SJCRH30 (cell line): ENCODE results near the gene PTGIS. TPM values are rescaled to one million over a fixed set of nuclear protein-coding genes. Genes with fewer than 3 reads are reported as not detected.
"Not testable (repeated sequence)": the region's sequence is repeated elsewhere in the genome, so short reads cannot be mapped to it uniquely, and the experiment has no call there.

Experiments
- DNase-seq, 2 experiments: peaks; one replicate each; pipeline ENCODE4 v3.0.0-alpha.2; 2015 to 2020
- H3K27ac ChIP-seq: fragments of 250-450 bp; sonication (Bioruptor Pico); 2 replicates; pipeline ENCODE4 v1.5.1; 2020; ENCODE audit warnings: mild to moderate bottlenecking, moderate library complexity
- H3K27me3 ChIP-seq: fragments of 250-450 bp; sonication (Bioruptor Pico); 2 replicates; pipeline ENCODE4 v1.5.1; 2020; ENCODE audit warnings: mild to moderate bottlenecking, moderate library complexity
- H3K36me3 ChIP-seq: fragments of 250-450 bp; sonication (Bioruptor Pico); 2 replicates; pipeline ENCODE4 v1.5.1; 2020; ENCODE audit warnings: mild to moderate bottlenecking, moderate library complexity
- H3K4me1 ChIP-seq: fragments of 250-450 bp; sonication (Bioruptor Pico); 2 replicates; pipeline ENCODE4 v1.5.1; 2020; ENCODE audit warnings: mild to moderate bottlenecking, moderate library complexity
- H3K4me3 ChIP-seq: fragments of 250-450 bp; sonication (Bioruptor Pico); 2 replicates; pipeline ENCODE4 v1.5.1; 2020; ENCODE audit warnings: mild to moderate bottlenecking, moderate library complexity
- H3K9me3 ChIP-seq: fragments of 250-450 bp; sonication (Bioruptor Pico); replicated peaks from 2 replicates; pipeline ENCODE4 v1.5.1; 2020; ENCODE audit warnings: mild to moderate bottlenecking, moderate library complexity
- total RNA-seq: library from RNA; depleted of rRNA; stranded (reverse); fragments of >200 nt; shearing (Covaris generic); gene quantifications from 2 replicates; pipeline ENCODE4 v1.2.3, GENCODE V29; 2014

PTGIS gene
- total RNA-seq, 1 experiment from 2014 or later = 0.28 TPM

DNA sequence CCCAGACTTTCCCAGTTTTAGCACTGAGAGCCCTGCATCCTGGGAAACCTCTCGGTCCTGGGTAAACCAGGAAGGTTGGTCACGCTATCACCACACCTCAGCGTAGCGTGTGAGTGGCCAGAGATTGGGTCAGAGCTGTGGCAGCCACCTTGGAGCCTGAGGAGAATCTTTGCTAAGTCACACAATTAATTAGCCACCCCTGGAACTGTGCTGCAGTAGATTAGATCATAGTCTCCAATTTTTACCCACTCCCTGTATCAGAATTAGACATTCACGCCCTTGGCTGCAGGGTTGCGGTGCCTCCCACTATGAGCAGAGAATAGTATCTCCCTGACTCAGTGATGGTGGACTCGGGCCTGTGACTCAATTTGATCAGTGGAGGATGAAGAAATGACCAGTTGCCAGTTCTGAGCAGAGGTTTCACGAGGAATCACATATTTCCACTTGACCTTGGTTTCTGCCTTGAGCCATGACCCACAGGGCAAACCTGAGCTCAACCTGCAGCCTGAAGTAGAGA is 6.0 kb upstream of the PTGIS start:
- no peaks in the 10 kb centered on the region for H3K27me3 ChIP-seq
- H3K36me3 ChIP-seq = no peaks in the 10 kb centered on the region
- no peak overlapping the region for H3K4me3 ChIP-seq
- no peak for DNase-seq
- peaks cover 67% of the 10 kb centered on the region for H3K4me1 ChIP-seq
- H3K9me3 ChIP-seq = peaks cover 5% of the 10 kb centered on the region; the same call in 1 of the 2 replicates
- no peak overlapping the region for H3K27ac ChIP-seq

DNA sequence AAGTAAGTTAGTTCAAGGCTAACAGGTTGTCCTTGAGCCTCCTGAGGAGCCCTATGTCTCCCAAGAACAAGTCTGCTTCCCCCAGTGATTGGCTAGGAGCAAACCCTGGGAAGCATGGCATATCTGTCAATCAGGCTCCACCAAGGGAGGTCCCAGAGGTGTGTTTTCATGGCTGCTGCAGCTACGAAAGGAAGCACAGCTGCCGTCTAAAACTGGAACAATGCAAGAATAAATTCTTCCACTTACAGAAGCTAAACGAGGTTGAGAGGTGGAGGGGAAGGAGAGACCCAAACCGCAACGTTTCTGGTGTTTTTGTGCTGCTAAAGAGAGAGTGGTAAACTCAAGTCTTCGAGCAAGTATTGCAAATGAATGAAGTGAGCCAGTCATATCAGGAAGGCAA is 4.9 kb upstream of the PTGIS start:
- peaks cover 64% of the 10 kb centered on the region for H3K4me1 ChIP-seq
- H3K36me3 ChIP-seq = no peaks in the 10 kb centered on the region
- H3K27ac ChIP-seq = peak overlapping the region; percentile 26; the same call in 1 of the 2 replicates
- H3K4me3 ChIP-seq = no peak overlapping the region
- H3K9me3 ChIP-seq = peaks cover 5% of the 10 kb centered on the region; the same call in 1 of the 2 replicates
- DNase-seq = peak in 1 of 2 experiments; percentile 63
- H3K27me3 ChIP-seq = no peaks in the 10 kb centered on the region

DNA sequence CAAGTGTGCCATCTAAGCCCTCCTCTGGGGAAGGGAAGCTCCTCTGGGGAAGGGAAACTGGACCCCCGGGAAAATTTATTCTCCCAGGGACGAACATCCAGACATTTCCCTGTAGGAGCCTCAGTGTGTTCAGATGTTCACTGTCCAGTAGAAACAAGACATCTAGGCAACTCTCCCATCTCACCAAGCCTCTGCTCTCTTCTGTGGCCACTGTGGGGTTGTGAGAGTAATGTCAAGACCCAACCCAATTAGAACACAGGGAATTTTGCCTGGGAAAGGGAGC is 3.6 kb upstream of the PTGIS start:
- Histone ChIP-seq H3K36me3 (no peaks in the 10 kb centered on the region), H3K4me3 (no peak overlapping the region), H3K27ac (no peak overlapping the region), H3K9me3 (peaks cover 3% of the 10 kb centered on the region; the same call in 1 of the 2 replicates), H3K27me3 (no peaks in the 10 kb centered on the region), H3K4me1 (peaks cover 63% of the 10 kb centered on the region)
- no peak for DNase-seq

DNA sequence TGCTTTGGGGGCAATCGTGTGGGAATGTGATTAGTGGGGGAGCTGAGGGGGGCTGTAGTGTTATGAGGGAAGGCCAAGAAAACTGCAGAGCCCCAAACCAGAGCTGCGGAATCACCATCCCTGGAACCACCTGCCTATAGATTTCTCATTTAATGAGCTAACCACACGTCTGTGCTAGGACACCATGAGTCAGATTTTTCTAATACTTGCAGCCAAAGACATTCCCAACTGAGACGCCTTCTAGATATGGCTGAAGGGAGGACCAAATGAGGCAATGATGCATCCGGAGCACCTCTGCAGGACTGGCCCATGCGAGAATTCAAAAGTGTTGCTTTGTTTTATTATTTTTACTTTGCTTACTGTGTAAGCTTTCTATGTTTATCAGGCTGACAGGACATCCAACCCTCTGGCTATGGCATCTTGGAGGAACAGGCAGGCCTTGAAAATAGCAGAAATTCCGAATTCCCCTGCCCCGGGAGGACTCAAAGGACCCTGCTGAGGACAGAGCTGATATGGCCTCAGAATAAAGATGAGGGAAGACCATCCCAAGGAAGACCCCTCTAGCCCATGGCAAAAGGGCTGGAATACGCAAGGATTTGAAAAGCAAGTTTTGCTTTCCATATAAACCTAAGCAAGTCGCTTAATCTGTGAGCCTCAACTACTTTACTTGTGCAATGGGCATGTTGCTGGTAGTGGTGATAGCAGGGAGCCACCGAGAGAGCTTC is 3.1 kb upstream of the PTGIS start:
- Histone ChIP-seq H3K4me3 (no peak overlapping the region), H3K9me3 (no peaks in the 10 kb centered on the region), H3K27me3 (no peaks in the 10 kb centered on the region), H3K4me1 (peaks cover 58% of the 10 kb centered on the region), H3K36me3 (no peaks in the 10 kb centered on the region), H3K27ac (peak overlapping the region; percentile 21)
- peak; percentile 63 to 78 for DNase-seq

DNA sequence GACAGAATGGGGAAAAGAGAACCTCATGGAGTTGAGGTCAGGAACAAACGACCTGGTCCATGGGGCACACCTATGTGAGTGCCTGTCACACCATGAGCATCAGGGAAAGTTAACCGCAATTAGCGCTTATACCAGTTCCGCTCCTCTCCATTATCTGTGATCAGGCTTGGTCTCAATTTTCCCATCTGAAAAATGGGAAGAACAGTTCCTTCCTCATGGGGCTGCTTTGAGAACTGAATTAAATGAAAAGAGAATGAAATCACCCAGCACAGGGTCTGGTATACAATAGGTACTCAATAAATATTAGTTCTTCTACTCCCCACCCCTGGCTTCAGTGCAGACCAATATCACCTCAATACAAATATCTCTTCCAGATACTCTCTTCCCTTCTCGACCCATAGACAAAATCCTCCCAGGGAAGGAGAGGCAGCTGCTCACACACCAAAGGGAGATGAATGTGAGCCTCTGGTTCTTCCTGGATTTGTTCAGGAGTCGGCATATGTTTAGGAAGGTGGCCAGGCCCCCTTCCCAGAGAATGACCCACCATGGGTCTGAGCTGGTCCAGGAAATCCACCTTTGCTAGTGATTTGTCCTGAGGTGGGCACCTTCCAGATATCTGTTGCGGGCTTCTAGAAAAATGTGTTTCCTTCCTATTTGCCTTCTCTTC is 2.4 kb upstream of the PTGIS start:
- no peak overlapping the region for H3K4me3 ChIP-seq
- H3K27ac ChIP-seq = peak overlapping the region; percentile 21
- peak in 1 of 2 experiments; percentile 56 for DNase-seq
- H3K9me3 ChIP-seq = no peaks in the 10 kb centered on the region
- H3K4me1 ChIP-seq = peaks cover 51% of the 10 kb centered on the region
- no peaks in the 10 kb centered on the region for H3K27me3 ChIP-seq
- no peaks in the 10 kb centered on the region for H3K36me3 ChIP-seq

DNA sequence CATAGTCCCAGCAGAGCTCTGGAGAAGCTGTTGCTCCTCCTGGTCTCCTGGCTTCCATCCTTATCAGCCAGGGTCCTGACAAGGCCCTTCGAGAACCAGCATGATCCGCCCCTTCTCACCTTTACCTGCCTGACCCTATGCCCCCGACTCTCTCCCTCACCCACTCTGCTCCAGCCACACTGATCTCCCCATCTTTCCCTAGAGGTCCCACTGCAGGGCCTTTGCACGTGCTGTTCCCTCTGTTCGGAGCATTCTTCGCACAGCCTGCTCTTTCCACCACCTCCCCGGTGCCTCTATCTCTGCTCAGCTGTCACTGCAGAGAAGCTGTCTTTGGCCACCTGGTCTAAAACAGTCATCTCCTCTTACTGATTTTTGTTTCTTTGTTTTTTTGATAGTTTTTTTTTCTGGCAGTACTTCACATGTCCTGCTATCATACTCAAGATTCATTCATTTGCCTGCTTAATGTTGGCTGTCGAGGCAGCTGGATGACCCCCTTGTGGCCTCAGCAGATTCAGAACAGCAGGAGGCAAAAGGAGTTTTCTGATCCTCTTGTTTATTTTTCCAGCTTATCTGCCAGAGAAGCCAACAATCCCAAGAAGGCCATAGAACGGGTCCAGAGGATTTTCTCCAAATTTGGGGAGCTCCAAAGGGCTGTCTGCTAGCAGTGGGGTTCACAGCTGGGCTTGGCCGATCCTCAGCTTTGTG is 1.6 kb upstream of the PTGIS start:
- Histone ChIP-seq H3K27me3 (no peaks in the 10 kb centered on the region), H3K4me1 (peaks cover 47% of the 10 kb centered on the region), H3K36me3 (no peaks in the 10 kb centered on the region), H3K27ac (peak overlapping the region; percentile 21; the same call in 1 of the 2 replicates), H3K4me3 (no peak overlapping the region), H3K9me3 (no peaks in the 10 kb centered on the region)
- DNase-seq = peak; percentile 79 to 88

DNA sequence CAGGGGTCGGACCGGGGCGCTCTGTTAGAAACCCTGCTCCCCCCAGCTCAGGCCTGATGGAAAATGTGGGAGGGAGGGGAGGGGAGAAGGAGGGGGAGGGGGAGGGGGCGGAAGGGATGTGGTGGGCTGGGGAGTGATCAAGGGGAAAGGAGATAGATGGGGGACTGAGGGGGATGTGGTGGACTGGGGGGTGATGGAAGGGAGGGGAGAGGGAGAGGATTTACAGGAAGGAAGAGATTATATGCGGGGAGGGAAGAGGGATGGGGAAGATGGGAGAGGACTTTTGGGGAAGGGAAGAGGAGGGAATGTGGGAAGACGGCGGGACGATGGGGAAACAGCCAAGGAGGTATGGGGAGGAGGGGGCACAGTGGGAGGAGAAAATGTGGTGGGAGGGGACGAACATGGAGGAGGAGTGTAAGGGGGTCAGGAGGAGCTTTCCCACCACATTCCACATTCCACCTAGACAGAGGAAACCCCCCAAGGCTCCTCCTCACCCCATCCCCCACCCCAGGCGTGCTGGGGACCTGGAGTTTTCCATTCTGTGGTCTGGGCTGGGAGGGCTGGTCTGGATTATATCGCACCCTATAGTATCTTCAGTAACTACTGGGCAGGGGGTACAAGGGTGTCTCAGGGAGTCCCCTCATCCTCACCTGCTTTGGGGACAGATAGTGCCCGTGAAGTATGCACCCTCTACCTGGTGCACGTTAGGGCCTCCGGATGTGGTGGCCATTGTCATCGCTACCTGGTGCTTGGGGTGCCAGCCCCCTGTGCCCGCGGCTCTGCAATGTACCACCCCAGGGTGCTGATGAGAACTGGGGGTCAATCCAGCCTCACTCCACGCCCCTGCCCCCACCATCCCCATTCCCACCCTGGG is 578 bp upstream of the PTGIS start:
- Histone ChIP-seq H3K27me3 (no peaks in the 10 kb centered on the region), H3K4me1 (peaks cover 44% of the 10 kb centered on the region), H3K4me3 (no peak overlapping the region), H3K36me3 (no peaks in the 10 kb centered on the region), H3K9me3 (no peaks in the 10 kb centered on the region), H3K27ac (no peak overlapping the region)
- no peak for DNase-seq

DNA sequence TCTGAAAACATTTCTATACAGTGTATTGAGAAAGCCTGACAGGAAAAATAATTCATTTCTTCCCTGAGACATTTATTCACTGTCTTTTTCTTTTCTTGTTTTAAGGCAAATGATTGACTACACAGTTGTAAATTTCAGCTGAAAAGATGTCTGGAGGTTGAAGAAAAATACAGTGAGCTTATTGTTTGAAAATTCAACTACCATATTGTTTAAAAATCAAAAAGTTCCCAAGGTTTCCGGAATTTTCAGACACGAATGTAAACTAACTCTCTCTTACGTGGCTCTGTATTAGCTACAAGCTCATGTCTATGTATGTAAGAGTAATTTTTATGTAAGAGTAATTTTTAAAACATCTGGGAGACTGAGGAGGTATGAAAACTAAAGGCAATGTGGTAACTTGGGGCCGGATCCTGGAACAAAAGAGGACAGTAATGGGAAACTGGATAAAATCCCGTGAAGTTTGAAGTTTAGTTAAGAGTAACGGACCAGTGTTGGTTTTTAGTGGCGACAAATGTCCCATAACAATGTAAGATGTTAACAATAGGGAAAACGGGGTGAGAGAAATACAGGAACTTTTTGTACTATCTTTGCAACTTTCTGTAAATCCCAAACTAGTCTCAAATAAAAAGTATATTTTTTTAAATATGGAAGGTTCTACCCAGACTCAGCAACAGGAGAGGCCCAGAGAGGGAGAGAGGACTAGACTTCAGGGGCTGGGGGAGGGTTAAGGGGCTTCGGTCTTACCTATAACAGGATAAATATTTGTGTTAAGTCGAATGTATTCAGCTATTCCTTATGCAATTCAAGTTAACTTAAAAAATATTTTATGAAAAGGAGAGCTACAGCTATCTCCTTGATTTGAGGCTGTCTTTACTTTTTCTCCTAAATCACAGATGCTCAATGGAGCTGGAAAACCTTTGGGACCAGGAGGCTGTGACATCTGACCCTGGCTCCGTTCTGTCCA is 1.3 kb downstream of the PTGIS start:
- Histone ChIP-seq H3K27me3 (no peaks in the 10 kb centered on the region), H3K9me3 (no peaks in the 10 kb centered on the region), H3K4me1 (peaks cover 43% of the 10 kb centered on the region), H3K27ac (no peak overlapping the region), H3K4me3 (no peak overlapping the region), H3K36me3 (no peaks in the 10 kb centered on the region)
- DNase-seq = no peak

DNA sequence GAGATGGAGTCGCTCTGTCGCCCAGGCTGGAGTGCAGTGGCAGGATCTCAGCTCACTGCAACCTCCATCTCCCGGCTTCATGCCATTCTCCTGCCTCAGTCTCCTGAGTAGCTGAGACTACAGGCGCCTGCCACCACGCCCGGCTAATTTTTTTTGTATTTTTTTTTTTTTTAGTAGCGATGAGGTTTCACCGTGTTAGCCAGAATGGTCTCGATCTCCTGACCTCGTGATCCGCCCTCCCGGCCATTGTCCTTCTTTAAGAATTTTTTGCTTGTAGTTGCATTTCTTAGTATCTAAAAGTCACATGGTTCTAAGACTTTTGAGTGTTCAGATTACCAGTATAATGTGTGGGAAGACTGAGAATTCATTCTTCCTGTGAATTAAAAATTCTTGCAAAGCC is 2.9 kb downstream of the PTGIS start:
- H3K4me3 ChIP-seq, H3K27ac ChIP-seq, DNase-seq, H3K27me3 ChIP-seq, H3K9me3 ChIP-seq, H3K36me3 ChIP-seq: not testable (repeated sequence)
- peaks cover 27% of the 10 kb centered on the region for H3K4me1 ChIP-seq

DNA sequence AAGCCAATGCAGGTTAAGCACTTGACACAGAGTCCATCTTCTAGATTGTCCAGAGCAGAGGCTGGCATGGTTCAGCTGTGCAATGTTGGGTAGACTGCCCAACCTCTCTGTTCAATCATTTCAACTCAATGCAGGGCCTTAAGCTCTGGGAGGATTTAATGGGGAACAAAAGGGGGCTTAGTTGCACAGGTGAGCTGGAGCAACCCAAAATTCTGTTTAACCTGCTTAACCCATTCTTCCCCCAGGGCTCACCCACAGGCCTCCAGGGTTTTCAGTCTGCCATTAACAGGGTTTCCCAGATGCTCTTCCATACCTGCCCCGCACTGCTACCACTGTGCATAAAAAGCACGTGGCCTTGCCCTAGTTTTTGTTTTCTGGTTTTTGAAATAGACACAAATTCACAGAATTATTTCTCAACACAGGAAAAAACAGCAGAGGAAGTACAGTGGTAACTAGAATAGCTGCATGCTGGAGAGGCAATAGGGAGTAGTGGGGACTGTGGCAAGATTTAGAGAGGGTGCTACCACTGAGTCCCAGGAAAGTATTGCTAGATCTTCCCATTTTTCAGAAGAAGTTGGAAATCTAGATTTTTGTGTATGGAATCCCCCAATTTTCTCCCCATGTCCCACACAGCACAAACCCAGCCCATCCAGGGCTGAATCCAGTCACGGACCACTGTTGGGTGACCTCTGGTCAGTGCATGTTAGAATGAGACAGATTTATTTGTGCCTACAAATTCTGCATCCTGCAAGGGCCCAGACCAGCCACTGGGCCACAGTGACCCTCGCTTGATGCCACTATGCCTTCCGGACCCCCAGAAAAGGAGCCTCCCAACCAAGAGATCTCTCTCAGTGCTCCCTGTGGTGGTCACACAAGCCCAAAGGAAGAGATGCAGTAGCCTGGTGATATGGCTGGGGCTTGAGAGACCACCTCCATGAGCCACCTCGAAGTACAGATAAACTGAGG is 4.6 kb downstream of the PTGIS start:
- Histone ChIP-seq H3K4me1 (peaks cover 14% of the 10 kb centered on the region), H3K9me3 (no peaks in the 10 kb centered on the region), H3K36me3 (no peaks in the 10 kb centered on the region), H3K4me3 (no peak overlapping the region), H3K27ac (no peak overlapping the region), H3K27me3 (no peaks in the 10 kb centered on the region)
- no peak for DNase-seq

DNA sequence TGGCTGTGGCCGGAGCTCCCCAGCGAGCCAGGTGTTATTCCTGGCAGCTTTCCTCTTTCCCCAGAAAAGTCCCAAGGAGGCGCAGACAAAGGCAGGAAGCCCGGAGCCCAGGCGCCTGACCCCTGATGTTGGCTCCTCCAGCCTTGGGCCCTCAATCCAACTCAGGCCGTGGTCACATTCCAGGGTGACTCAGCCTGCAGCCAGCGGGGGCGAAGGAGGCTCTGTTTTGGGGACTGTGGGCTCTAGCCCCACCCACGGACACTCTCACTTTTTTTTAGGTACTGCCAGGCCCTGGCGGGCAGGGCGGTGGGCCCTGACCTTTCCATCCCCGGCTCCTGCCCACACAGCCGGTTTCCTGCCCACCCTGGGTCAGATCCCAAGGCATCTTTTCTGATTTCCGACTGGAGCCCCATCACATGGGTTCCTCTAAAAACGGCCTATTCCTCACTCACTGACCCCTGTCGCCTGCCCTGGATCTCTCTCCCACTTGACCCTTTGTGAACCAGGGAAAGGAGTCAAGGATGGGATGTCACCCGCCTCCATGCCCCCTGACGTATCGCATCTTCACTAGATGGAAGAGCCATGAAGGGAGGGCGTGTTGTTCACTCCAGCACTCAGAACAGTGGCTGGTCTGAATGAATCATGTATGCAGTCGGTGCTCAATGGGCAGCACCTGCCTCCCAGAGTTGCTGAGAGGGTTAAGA is 5.5 kb downstream of the PTGIS start:
- peak; percentile 87 to 91 for DNase-seq
- H3K27ac ChIP-seq = peak overlapping the region; percentile 46

DNA sequence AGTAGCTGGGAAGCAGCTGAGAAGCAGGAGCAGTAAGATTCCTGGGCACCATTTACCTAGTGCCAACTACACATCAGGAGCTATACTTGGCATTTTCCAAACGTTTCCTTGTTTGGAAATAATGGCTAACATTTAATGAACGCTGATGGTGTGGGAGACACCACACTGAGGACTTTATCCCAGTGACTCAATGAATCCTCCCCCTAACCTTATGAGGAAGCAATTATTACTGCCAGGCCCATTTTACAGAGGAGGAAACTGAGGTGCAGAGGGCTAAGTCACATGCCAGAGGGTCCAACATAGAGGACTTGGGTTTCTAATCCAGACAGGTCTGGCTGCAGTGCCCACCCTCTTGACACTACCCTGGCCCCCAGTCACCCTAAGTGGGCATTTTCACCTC is 6.1 kb downstream of the PTGIS start:
- no peak for DNase-seq
- Histone ChIP-seq H3K27me3 (no peaks in the 10 kb centered on the region), H3K27ac (peak overlapping the region; percentile 46), H3K9me3 (no peaks in the 10 kb centered on the region), H3K4me3 (no peak overlapping the region), H3K4me1 (peaks cover 14% of the 10 kb centered on the region), H3K36me3 (no peaks in the 10 kb centered on the region)

More for the DNA sequence above, 5.5 kb downstream of the PTGIS start:
- peaks cover 14% of the 10 kb centered on the region for H3K4me1 ChIP-seq
- H3K36me3 ChIP-seq = no peaks in the 10 kb centered on the region
- H3K27me3 ChIP-seq = no peaks in the 10 kb centered on the region
- H3K9me3 ChIP-seq = no peaks in the 10 kb centered on the region
- H3K4me3 ChIP-seq = no peak overlapping the region
